Right lobe of liver (tissue), 4 donors: ENCODE data around the gene KIF13A.

ENCODE experiments used
- CTCF ChIP-seq, 4 donors: fragments of 200-600 bp in 3 of 4; fragments of 450-650 bp in 1 of 4; IDR thresholded peaks; one replicate each; pipeline versions ENCODE4 v1.5.1 to v1.8.0; 2016 to 2022; ENCODE audit warnings: antibody characterized with exemption in 4 of 4, mild to moderate bottlenecking in 2 of 4
- POLR2A ChIP-seq: fragments of 450-650 bp; IDR thresholded peaks from one replicate; pipeline ENCODE4 v1.6.1; 2017; ENCODE audit warnings: antibody characterized with exemption, mild to moderate bottlenecking
- donor health status: DM: no; HTN: no; CAD: no.
- donor health status: DM: no; HTN: no; CAD: no.
- donor health status: DM: no; HTN: yes; CAD: no.

GRCh38 chr6:17892097-17892686 lies 95.2 kb downstream of the KIF13A start:
- TF ChIP-seq CTCF (IDR thresholded peaks at IDR 0.05) (no peak), POLR2A (no peak)
